GM19467 (cell line): ENCODE results near the gene GGN.
A peak's percentile ranks its signal among the peaks of the same experiment; 100 is the strongest.
"Not testable (repeated sequence)": the region's sequence is repeated elsewhere in the genome, so short reads cannot be mapped to it uniquely, and the experiment has no call there.

ENCODE experiments used
- ATAC-seq: cut with Tn5 transposase; IDR thresholded peaks from one replicate; pipeline ENCODE4 v1.9.1; 2021; ENCODE audit warnings: mild to moderate bottlenecking, moderate library complexity; ENCODE audit not compliant: unreplicated experiment

GGN gene

GRCh38 chr19:38362946-38363688 lies 24.7 kb downstream of the GGN start:
- not testable (repeated sequence) for ATAC-seq

- ATAC-seq = no peak
Observed at GRCh38 chr19:38362076-38362945, 25.5 kb downstream of the GGN start.

- no peak for ATAC-seq
Observed at GRCh38 chr19:38361633-38362075, 26.2 kb downstream of the GGN start.

GRCh38 chr19:38360839-38361631 lies 26.8 kb downstream of the GGN start:
- ATAC-seq = no peak

- ATAC-seq = no peak
Observed at GRCh38 chr19:38360351-38360750, 27.5 kb downstream of the GGN start.

GRCh38 chr19:38359242-38360021 lies 28.4 kb downstream of the GGN start:
- ATAC-seq = no peak

GRCh38 chr19:38358071-38358470 lies 29.8 kb downstream of the GGN start:
- no peak for ATAC-seq

GRCh38 chr19:38355728-38356725 lies 31.8 kb downstream of the GGN start:
- no peak for ATAC-seq

GRCh38 chr19:38352611-38353010 lies 35.2 kb downstream of the GGN start:
- no peak for ATAC-seq

- no peak for ATAC-seq
Observed at GRCh38 chr19:38351865-38352395, 35.9 kb downstream of the GGN start.

- no peak for ATAC-seq
Observed at GRCh38 chr19:38350883-38351282, 37.0 kb downstream of the GGN start.

- no peak for ATAC-seq
Observed at GRCh38 chr19:38346837-38347236, 41.0 kb downstream of the GGN start.

- no peak for ATAC-seq
Observed at GRCh38 chr19:38340927-38341326, 46.9 kb downstream of the GGN start.

- ATAC-seq = not testable (repeated sequence)
Observed at GRCh38 chr19:38339011-38339410, 48.8 kb downstream of the GGN start.

GRCh38 chr19:38337360-38337653 lies 50.5 kb downstream of the GGN start:
- no peak for ATAC-seq

GRCh38 chr19:38336638-38337359 lies 51.0 kb downstream of the GGN start:
- peak; percentile 48 for ATAC-seq

- ATAC-seq = peak; percentile 69
Observed at GRCh38 chr19:38335949-38336637, 51.7 kb downstream of the GGN start.
